ENCODE data around the gene BTBD2.

The BTBD2 gene
- 61.5 reads per million, percentile 73 among the genes with 10 or more reads in this experiment for total RNA-seq

DNA sequence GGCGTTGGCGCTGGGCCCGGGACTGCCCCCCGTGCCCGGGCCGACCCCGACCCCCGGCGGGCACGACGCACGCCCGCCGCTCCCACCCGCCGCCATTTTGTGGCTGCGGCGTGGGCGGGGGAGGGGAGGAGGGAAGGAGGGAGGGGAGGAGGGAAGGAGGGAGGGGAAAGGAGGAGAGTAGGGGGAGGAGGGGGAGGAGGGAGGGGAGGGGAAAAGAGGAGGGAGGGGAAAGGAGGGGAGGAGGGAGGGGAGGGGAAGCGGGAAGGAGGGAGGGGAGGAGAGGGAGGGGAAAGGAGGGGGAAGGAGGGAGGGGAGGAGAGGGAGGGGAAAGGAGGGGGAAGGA lies at the start of gene BTBD2:
BTBD2 (minus strand) TSS at position 107 of the 343 bp plus-strand sequence; CDS start at position 96, 11 bp downstream.
- DNase-seq = no peak

DNA sequence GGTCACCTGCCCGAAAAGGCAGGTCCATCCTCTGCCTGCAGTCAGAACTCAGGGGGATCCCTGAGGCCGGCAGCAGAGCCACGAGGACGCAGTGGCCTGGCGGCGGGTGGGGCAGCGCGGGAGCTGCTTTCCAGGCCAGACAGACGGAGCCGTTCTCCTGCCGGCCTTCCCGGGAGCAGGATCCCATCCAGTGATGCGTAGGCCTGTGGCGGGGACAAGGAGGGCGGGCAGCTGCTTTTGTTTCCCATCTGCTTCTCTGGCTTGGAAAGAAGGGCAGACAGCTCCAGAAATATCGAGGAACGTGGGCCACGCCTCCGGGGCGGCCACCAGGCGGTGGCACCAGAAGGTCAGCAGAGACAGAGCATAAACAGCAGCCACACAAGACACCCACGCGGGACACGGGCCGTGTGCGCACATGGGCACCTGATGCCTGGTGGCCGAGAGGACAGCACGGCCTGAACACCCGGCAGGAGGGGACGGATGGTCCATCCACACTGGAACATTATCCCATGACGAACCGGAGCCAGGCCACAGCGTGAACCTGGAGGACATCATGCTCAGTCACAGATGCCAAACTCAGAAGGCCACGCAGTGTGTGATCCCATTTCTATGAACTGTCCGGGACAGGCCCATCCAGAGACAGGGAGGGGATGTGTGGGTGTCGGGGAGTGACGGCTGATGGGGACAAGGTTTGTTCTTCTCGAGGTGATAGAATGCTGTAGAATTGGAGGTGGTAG lies 49.4 kb upstream of the BTBD2 start:
- DNase-seq = no peak

DNA sequence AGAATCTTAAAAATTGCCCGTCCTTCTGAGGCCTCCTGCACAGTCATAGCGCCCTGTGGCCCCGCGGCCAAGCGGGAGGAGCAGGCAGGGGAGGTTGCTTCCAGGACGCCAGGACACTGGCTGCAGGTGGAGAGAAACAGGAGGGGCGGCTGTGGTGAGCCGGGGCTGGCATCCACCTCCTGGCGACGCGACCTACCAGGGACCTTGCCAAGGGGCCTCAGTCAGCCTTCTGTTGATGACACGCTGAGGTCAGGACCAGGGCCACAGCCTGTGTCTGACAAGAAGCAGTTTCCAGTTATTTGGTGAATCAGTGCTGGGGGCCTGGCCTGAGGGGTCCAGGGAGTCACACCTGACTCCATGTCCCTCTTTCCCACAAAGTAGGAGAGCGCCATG lies 48.9 kb upstream of the BTBD2 start:
- no peak for DNase-seq

DNA sequence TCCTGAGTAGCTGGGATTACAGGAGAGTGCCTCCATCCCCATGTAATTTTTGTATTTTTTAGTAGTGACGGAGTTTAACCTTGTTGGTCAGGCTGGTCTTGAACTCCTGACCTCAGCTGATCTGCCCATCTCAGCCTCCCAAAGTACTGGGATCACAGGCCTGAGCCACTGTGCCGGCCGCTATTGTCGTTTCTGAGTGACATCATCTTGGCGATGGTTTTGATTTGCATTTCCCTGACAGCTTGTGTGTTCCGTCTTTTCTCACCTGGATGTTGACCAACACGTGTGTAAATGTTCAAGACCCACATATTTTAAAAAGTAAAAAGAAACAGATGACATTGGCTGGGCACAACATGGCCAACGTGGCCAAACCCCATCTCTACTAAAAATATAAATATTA lies 48.3 kb upstream of the BTBD2 start:
- no peak for DNase-seq

DNA sequence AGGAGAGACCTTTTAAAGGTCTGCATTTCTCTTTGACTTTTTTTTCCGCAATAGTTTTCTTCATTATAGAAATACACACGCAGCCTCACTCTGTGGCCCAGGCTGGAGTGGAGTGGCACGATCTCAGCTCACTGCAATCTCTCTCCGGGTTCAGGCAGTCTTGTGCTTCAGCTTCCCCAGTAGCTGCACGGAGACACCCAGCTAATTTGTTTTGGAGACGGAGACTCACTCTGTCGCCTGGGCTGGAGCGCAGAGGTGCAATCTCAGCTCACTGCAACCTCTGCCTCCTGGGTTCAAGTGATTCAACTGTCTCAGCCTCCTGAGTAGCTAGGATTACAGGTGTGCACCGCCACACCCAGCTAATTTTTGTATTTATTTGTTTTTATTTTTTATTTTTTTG lies 47.3 kb upstream of the BTBD2 start:
- DNase-seq = no peak

DNA sequence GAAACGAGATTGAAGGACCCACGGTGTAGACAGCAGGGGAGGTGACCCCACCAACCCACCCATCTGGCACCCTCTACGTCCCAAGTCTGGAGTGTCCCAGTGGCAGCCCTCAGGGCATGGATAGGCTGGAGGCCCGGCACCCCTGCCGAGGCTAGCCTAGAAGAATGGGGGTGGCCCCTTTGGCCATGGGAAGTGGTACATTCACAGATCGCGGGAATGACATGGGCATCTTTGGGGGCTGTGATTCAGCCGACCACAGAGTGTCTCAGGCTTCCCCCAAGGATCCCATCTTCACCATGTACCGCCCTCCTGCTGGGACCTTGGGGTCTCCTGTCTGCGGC lies 46.8 kb upstream of the BTBD2 start:
- no peak for DNase-seq

DNA sequence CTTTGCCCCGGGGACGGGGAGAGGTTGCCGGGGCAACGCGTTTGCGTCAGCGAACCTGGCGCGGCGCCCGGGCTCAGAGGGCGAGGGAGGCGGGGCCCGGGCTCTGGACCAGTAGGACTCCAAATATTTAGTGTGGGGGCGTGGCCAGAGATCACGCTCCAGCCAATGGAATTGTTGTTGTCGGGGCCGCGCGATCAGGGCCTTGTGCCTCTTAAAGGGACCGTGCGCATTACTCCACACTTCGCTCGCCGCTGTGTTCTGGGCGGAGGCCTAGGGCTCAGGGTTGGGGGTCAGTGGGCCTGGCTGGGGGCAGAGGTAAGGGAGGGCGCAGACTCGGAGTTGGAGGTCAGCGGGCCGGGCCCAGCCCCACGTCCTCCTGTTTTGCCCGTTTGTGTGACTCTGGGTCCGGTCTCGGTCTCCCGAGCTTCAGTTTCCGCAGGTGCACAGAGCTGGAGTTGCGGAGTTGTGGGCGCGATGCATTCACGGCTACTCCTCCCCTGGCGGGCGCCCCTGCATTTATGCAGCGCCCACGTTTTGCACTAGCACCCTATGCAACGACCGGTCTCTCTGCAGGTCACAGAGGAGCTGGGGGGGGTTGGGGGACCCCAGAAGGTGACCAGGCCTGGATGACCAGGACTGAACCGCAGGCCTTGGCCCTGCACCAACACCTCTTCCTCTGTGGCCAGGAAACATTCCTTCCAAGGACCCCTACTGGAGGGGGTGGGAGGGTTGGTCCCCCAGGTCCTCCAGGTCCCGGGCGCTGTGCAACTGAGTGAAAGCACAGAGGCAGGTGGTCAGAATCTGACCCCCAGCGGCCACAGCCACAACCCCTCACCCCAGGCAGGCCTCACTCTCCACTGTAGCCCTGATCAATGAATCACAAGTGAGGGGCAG lies 46.2 kb upstream of the BTBD2 start:
- DNase-seq = peak; percentile 99

DNA sequence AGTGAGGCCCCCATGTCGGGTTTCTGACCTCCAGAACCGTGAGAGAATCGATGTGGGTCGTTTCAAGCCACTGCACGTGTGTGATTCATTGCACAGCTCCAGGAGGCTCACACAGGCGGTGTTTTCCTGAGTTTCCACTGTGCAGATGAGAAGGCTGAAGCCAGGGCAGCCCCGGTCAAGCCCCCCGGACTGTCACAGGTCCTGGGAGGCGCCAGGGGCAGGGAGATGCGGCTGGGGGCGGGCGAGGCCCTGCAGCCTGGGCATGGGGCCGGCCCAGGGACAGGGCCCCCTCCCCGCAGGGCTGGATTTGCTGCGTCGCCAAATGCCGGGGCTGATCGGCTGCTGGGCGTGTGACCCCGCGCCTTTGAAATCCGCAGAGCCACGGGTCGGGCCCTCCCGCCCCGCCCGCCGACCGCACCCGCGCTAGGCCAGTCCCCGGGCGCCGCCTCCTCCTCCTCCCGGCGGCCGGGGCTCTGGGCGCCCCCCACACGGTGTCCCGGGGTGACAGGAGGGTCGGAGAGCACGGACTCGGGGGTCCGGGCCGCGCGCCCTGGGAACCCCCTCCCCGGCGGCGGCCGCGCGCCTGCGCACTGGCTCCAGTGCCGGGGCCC lies 45.5 kb upstream of the BTBD2 start:
- no peak for DNase-seq

DNA sequence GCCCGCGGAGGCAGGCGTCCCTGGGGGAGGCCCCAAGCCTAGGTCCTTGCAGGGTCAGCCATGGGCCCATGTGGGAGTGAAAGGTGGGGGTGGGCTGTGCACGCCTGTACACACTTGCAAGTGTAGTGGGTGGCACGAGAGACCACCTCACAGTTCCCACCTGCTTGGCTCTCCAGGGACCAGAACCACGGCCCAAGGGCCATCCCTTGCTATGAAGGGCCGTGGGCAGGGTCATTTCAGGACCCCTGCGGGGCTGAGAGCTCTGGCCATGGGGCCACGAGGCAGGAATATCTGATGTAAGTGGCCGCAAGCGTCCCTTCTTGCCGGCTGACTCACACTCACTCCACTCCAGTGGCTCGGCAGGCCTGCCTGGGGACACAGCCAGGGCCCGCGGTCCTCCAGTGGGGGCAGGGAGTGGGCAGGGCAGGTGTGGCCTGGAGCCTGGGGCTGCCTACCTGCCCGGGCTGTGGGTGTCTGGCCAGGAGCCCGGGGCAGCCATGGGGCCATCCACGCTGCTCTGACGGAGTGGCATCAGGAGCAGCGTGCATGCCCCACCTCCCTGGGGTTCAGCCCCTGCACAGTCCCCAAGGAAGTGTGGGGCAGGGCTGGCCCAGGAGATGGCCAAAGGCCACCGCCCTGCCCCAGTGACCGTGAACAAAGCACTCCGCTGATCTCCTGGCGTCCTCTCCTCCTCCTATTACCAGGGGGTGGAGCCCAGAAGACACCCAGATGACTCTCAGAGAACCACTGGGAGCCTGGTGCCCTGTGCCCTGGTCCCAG lies 44.1 kb upstream of the BTBD2 start:
- DNase-seq = no peak

DNA sequence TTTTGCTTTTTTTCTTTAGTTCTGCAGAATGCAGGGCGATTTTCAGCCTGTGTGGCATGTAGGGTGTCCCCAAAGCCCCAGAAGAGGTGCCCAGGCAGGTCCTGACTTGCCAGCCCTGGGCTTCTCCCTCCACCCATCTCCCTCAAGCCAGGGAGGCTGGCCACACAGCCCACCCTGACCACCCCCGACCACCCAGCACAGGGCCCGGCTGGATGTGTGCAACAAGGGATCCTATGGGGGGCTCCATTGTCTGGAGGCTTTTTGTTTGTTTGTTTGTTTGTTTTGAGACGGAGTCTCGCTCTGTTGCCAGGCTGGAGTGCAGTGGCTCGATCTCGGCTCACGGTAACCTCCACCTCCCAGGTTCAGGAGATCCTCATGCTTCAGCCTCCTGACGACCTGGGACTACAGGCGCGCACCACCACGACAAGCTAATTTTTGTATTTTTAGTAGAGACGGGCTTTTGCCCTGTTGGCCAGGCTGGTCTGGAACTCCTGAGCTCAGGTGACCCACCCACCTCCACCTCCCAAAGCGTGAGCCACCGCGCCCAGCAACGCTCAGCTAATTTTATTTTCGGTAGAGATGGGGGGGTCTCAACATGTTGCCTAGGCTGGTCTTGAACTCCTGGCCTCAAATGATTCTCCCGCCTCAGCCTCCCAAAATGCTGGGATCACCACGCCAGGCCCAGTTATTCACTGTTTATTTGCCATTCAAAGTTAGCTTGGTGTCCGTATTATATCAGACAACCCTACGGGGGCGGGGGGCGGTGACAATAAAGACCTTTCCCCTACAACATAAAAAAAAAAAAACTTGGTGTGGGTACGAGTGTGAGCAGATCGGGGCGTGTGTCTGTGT lies 43.3 kb upstream of the BTBD2 start:
- DNase-seq = no peak

DNA sequence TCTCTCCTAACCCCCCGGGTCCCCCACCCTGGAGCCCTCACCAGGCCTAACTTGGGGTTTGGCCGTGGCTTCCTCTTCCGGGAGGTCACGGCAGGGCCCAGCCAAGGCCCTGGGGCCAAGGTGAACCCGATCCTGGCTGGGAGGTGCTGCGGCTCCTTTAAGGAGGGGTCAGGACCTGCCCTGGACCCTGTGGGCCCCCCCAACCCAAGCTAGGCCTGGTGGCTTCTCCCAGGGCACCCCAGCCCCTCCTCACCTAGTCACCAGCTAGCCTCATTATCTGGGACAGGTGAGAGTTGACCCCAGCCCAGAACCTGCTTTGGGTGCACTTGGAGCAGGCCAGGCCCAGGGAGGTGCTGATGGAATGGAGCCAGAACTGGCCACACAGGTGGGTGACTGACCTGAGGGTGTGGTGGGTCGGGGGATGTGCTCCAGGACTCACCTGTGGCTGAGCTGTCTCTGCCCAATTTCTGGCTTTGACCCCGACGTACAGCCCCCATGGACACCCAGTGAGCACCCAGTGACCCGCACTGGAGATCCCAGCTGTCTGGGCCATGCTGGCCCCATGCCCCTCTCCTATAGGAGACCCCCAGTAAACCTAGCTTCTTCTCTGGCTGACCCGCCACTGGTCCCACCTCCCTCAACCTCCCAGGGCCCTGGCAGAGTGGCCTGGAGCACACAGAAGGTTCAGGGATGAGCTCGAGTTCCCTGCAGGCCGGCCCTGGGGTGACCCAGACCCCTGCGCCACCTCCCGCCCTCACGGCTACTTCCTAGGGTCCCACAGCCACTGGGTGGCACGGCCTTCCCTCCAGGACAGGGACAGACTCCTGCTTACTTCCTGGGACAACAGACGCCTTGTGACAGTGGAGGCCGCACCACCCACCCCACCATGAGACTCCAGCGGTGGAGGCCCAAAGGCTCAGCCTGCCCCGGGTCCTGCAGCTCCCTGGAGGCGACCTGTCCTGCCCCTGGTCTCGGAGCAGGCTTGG lies 42.3 kb upstream of the BTBD2 start:
- no peak for DNase-seq

DNA sequence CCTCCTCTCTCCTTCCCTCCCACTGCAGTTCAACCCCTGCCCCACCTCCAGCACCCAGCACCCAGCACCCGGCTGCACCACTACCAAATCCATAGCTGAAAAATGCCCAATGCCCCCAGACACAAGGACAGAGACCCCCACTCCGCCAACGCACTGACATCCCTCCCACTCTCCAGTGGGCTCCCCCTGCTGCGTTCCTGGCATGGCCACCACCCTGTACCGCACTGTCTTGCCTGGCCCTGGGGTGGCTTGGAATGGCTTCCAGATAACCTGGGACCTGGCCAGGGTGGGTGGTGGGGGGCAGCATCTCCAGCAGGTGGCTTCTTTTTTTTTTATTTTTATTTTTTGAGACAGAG lies 41.3 kb upstream of the BTBD2 start:
- DNase-seq = no peak

DNA sequence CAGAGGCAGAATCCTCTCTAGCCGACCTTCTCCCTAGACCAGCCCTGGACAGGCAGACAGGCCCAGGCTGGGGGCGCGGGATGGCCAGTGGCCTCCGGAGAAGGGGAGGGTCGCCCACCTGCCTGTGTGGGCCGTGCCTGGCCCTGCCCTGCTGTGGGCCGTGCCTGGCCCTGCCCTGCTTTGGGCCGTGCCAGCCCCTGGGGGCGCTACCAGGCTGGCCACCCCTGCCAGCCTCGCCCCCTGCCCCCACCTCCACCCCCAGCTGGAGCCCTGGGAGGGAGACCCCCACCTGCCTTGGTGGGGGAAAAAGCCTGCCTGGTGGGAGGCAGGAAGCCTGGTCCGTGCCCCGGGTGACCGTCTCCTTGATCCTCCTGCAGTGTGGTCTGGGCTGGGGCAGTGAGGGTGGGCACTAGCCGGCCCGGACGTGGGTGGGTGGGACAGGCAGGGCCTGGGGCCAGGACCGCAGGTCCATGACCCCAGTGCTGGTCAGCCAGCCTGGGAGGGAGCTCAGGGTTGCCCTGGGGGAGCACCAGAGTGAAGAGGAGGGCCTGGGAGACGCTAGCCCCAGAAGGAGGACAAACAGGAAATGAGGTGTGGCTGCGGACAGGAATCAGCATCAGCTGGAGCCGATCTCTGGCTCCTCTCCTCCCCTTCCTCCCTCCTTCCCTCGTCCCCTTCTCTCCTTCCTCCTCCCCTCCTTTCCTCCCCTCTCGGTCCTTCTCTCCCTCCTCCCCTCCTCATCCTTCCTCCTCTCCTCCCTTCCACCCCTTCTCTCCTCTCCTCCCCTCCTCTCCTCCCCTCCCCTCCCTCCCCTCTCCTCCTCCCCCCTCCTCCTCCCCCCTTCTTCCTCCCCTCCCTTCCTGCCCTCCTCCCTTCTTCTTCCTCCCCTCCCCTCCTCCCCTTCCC lies 40.7 kb upstream of the BTBD2 start:
- no peak for DNase-seq

DNA sequence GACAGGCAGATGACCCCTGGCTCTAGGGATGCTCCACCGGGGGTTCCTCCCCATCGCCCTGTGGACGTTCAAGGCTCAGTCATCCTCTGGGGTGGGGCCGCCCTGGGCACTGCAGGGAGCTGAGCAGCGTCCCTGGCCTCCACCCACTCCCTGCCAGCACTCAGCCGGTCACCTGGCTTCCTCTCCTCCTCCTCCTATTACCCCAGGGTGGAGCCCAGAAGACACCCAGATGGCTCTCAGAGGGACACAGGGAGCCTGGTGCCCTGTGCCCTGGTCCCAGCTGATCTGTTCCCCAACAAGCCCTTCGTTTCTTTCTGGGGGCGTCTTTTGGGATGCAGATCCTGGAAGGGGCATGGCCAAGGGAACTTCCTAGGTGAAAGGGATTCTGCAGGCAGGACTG lies 39.2 kb upstream of the BTBD2 start:
- DNase-seq = no peak

DNA sequence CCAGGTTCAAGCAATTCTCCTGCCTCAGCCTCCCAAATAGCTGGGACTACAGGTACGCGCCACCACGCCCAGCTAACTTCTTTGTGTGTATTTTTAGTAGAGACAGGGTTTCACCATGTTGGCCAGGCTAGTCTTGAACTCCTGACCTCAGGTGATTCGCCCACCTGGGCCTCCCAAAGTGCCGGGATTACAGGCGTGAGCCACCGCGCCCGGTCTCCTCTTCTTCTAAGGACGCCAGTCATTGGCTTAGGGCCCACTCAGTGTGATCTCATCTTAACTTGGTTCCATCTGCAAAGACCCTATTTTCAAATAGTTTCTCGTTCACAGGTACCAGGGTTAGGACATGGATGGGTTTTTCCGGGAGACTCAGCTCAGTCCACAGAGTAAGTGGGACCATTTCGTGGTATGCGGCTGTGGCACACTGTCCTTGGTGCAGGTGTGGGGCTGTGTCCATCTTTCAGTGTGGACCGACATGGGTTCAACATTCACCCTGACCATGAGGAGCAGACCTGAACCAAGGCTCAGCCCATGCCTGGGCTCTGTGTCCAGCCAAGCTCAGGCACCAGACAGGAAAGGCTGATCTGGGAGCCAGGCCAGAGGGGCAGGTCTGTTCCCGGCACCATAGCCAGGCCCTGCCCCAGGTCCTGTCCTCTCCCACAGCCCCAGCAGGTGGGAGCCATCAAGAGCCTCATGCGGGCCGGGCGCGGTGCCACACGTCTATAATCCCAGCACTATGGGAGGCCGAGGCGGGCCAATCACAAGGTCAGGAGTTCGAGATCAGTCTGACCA lies 38.3 kb upstream of the BTBD2 start:
- no peak for DNase-seq

DNA sequence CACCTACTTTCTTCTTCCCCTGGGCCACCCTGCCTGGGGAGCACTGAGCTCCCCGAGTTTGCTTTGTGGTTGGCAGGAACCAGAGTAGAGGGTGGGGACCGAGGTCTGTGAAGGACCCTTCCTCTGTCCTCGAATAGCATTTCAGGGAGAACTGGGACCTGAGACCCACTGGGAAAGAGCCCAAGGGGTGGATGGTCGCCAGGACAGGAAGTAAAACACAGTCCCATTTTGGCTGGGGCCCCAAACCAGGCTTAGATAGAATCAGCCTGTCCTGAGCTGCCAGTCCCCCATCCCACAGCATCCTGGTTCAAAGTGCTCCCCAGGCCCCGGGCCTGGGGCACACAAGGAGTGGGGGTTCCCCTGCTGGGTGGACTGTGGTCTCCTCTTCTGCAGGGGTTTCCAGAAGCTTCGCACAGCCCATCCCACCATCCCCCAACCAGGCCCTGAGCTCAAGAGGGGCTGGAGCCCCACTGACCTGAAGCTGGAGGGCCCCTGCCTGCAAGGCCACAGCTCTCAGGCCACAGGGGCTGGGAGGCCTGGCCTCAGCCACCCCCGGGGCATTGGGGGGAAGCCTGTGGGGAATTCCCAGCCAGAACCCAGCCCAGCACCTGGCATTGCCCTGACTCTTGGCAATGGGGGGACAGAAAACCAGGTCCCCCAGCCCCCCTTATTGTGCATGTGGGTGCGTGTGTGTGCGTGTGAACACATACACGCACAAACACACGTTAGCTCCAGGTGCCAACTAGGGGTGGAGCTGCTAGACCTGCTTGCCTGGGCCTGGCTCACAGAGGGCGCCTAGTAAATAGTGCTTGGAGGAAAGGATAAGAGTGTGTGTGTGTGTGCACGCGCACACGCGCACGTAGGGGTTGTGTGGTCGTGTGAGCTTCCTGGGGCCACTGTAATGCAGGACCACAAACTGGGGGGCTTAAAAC lies 36.5 kb upstream of the BTBD2 start:
- DNase-seq = peak; percentile 53

DNA sequence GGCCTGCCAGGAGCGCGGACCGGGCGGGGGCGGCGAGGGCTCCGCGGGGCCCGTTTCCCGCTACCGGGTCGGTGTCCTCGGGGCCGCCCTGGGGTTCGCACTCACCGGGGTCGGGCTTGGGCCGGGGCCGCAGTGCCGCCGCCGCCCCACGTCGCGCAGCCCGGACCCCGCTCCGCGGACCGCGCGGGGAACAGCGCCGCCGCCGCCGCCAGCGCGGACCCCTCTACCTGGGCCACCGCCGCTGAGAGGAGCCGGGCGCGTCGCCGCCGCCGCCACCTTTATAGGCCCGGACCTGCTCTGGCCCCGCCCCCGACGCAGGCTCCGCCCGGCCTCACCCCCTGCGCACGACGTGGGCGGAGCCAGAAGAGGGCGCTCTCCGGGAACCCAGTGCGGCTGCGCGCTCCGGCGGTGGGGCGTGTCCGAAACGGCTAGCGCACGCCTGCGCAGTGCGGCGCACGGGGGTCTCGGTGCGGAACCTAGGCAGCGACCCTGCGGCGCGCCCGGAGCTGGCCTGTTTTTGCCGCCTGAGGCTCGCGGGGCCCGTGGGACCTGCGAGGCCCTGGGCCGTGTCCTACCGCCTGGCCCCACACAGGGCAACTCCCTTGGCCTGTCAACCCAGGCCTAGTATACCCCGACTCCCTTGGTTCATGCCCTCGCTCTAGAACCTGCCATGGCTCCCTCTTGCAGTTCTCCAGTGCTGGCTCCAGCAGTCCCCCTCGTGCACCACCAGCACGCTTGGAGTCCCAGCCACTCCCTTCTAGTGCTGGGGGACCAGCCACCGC lies 35.7 kb upstream of the BTBD2 start, which contains the start of gene MKNK2:
MKNK2 (minus strand) TSS at position 254 of the 782 bp plus-strand sequence. CDS start 393 bp downstream, outside the sequence.
- DNase-seq = peak; percentile 93

All from effector CD4-positive, alpha-beta T cell (primary cell).